Naive B cell (primary cell): ENCODE results near the gene GNB1L. TPM values are rescaled to one million over a fixed set of nuclear protein-coding genes. Genes with fewer than 3 reads are reported as not detected.
A peak's percentile ranks its signal among the peaks of the same experiment; 100 is the strongest.

Experiments
- ATAC-seq, 2 donors: fragments of 150-1000 bp; cut with Tn5 transposase; 2 replicates each; pipeline ENCODE4 v1.10.0; 2021; ENCODE audit warnings: low read depth in 2 of 2, mild to moderate bottlenecking in 2 of 2, moderate library complexity in 2 of 2
- DNase-seq: peaks from one replicate; pipeline ENCODE4 v3.0.0; 2022
- H3K27ac Mint-ChIP-seq, 6 donors: one replicate each; pipeline ENCODE4 v1.8.0; 2020 to 2022; ENCODE audit warnings: mild to moderate bottlenecking in 6 of 6, mixed read lengths in 6 of 6, moderate library complexity in 5 of 6, inconsistent platforms in 2 of 6
- H3K27me3 Mint-ChIP-seq, 3 donors: one replicate each; pipeline ENCODE4 v1.8.0; 2021 to 2022; ENCODE audit warnings: mixed read lengths in 3 of 3, mild to moderate bottlenecking in 1 of 3
- H3K36me3 Mint-ChIP-seq, 2 donors: one replicate each; pipeline ENCODE4 v1.8.0; 2020 to 2022; ENCODE audit warnings: mixed read lengths in 2 of 2, inconsistent platforms in 1 of 2, mild to moderate bottlenecking in 1 of 2
- H3K4me1 Mint-ChIP-seq, 3 donors: one replicate each; pipeline ENCODE4 v1.8.0; 2020 to 2022; ENCODE audit warnings: mixed read lengths in 3 of 3, inconsistent platforms in 1 of 3, mild to moderate bottlenecking in 1 of 3, moderate library complexity in 1 of 3
- H3K4me3 Mint-ChIP-seq, 8 donors: one replicate each; pipeline ENCODE4 v1.8.0; 2020 to 2022; ENCODE audit warnings: mild to moderate bottlenecking in 8 of 8, mixed read lengths in 8 of 8, moderate library complexity in 8 of 8, inconsistent platforms in 2 of 8
- H3K9me3 Mint-ChIP-seq, 7 donors: one replicate each; pipeline ENCODE4 v1.8.0; 2020 to 2022; ENCODE audit warnings: mixed read lengths in 7 of 7, mild to moderate bottlenecking in 5 of 7, inconsistent platforms in 2 of 7, moderate library complexity in 1 of 7
- polyA plus RNA-seq, 6 donors: library from polyadenylated mRNA; unstranded; fragments of 300-500 nt; fragmentation: Illumina TruSeq; gene quantifications; one replicate each; pipeline ENCODE4 v1.2.3, GENCODE V29; 2021; ENCODE audit warnings: low read depth in 6 of 6

GNB1L gene
- polyA plus RNA-seq, 6 donors from 2014 or later = 6.2 to 14.8 (median 12.0) TPM

- peaks cover 12 to 24% (median 19%) of the 10 kb centered on the region in 3 donors for H3K4me1 Mint-ChIP-seq
- H3K27ac Mint-ChIP-seq = peak overlapping the region in 1 of 6 donors; percentile 90
- peaks cover 48 to 85% (median 65%) of the 10 kb centered on the region in 3 donors for H3K27me3 Mint-ChIP-seq
- ATAC-seq (peak; percentile 24 to 35), DNase-seq (no peak)
- peaks cover 0 to 2% (median 0%) of the 10 kb centered on the region in 7 donors for H3K9me3 Mint-ChIP-seq
- H3K36me3 Mint-ChIP-seq = no peaks in the 10 kb centered on the region
- peak overlapping the region in 6 of 8 donors; percentile 65 to 78 (median 70) for H3K4me3 Mint-ChIP-seq
Measured at GRCh38 chr22:19767427-19768341, 87.0 kb downstream of the GNB1L start.

DNA sequence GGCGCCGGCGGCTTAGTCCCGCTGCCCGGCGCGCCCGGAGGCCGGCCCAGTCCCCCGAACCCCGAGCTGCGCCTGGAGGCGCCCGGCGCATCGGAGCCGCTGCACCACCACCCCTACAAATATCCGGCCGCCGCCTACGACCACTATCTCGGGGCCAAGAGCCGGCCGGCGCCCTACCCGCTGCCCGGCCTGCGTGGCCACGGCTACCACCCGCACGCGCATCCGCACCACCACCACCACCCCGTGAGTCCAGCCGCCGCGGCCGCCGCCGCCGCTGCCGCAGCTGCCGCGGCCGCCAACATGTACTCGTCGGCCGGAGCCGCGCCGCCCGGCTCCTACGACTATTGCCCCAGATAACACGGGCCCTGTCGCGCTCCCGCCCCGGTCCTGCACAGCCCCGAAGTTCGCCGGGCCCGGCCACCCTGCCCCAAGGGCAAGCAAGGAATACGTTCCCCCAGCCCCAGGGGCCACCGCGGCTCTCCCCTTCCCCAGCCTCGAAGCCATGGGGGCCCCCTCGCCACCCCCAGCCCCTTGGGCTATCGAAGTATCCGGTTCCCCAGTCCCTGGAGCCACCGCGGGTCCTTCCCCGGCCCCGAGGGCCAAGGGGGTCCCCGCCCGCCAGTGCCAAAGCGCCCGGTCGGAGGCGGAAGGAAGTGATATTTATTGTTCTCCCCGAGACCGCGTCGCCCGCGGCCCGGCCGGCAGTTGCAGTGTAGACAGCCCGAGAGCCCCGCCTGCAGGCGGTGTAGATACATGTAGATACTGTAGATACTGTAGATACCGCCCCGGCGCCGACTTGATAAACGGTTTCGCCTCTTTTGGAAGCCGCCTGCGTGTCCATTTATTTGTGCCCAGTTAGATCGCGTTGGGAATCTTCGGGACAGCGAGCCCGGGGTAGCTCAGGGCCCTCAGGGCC lies 87.9 kb downstream of the GNB1L start:
- peaks cover 0 to 2% (median 0%) of the 10 kb centered on the region in 7 donors for H3K9me3 Mint-ChIP-seq
- DNase-seq = peak; percentile 45
- H3K4me3 Mint-ChIP-seq = peak overlapping the region in 7 of 8 donors; percentile 45 to 78 (median 68)
- peak overlapping the region in 1 of 6 donors; percentile 90 for H3K27ac Mint-ChIP-seq
- peaks cover 10 to 21% (median 16%) of the 10 kb centered on the region in 3 donors for H3K4me1 Mint-ChIP-seq
- H3K36me3 Mint-ChIP-seq = no peaks in the 10 kb centered on the region
- peaks cover 47 to 85% (median 65%) of the 10 kb centered on the region in 3 donors for H3K27me3 Mint-ChIP-seq
- ATAC-seq = peak; percentile 83 to 87

- DNase-seq (no peak), ATAC-seq (no peak)
- H3K36me3 Mint-ChIP-seq = no peaks in the 10 kb centered on the region
- peaks cover 0 to 2% (median 0%) of the 10 kb centered on the region in 7 donors for H3K9me3 Mint-ChIP-seq
- H3K4me3 Mint-ChIP-seq = peak overlapping the region in 1 of 8 donors; percentile 66
- no peak overlapping the region for H3K27ac Mint-ChIP-seq
- H3K4me1 Mint-ChIP-seq = peaks cover 13 to 24% (median 20%) of the 10 kb centered on the region in 3 donors
- peaks cover 45 to 83% (median 65%) of the 10 kb centered on the region in 3 donors for H3K27me3 Mint-ChIP-seq
Measured at GRCh38 chr22:19766240-19766510, 88.5 kb downstream of the GNB1L start.

- ATAC-seq (peak in 1 of 2 donors; percentile 9), DNase-seq (no peak)
- Mint-ChIP-seq H3K4me1 (peaks cover 13 to 24% (median 20%) of the 10 kb centered on the region in 3 donors), H3K27me3 (peaks cover 43 to 78% (median 60%) of the 10 kb centered on the region in 3 donors), H3K36me3 (no peaks in the 10 kb centered on the region), H3K27ac (no peak overlapping the region), H3K4me3 (peak overlapping the region in 7 of 8 donors; percentile 44 to 83 (median 55)), H3K9me3 (peaks cover 0 to 2% (median 0%) of the 10 kb centered on the region in 7 donors)
Measured at GRCh38 chr22:19765477-19766239, 89.0 kb downstream of the GNB1L start.

- DNase-seq (no peak), ATAC-seq (no peak)
- Mint-ChIP-seq H3K27ac (no peak overlapping the region), H3K4me1 (peaks cover 19 to 28% (median 27%) of the 10 kb centered on the region in 3 donors), H3K4me3 (peak overlapping the region in 6 of 8 donors; percentile 29 to 83 (median 56)), H3K36me3 (peaks cover 6 to 8% of the 10 kb centered on the region in 2 donors), H3K9me3 (peaks cover 0 to 5% (median 0%) of the 10 kb centered on the region in 7 donors), H3K27me3 (peaks cover 49 to 77% (median 60%) of the 10 kb centered on the region in 3 donors)
Measured at GRCh38 chr22:19764636-19765476, 89.8 kb downstream of the GNB1L start.

- H3K4me3 Mint-ChIP-seq = peak overlapping the region in 2 of 8 donors; percentile 39 to 50
- H3K4me1 Mint-ChIP-seq = peaks cover 24 to 33% (median 29%) of the 10 kb centered on the region in 3 donors
- DNase-seq (no peak), ATAC-seq (no peak)
- H3K27ac Mint-ChIP-seq = no peak overlapping the region
- peaks cover 49 to 77% (median 60%) of the 10 kb centered on the region in 3 donors for H3K27me3 Mint-ChIP-seq
- H3K9me3 Mint-ChIP-seq = peaks cover 0 to 7% (median 0%) of the 10 kb centered on the region in 7 donors
- peaks cover 8 to 13% of the 10 kb centered on the region in 2 donors for H3K36me3 Mint-ChIP-seq
Measured at GRCh38 chr22:19764299-19764593, 90.4 kb downstream of the GNB1L start.

DNA sequence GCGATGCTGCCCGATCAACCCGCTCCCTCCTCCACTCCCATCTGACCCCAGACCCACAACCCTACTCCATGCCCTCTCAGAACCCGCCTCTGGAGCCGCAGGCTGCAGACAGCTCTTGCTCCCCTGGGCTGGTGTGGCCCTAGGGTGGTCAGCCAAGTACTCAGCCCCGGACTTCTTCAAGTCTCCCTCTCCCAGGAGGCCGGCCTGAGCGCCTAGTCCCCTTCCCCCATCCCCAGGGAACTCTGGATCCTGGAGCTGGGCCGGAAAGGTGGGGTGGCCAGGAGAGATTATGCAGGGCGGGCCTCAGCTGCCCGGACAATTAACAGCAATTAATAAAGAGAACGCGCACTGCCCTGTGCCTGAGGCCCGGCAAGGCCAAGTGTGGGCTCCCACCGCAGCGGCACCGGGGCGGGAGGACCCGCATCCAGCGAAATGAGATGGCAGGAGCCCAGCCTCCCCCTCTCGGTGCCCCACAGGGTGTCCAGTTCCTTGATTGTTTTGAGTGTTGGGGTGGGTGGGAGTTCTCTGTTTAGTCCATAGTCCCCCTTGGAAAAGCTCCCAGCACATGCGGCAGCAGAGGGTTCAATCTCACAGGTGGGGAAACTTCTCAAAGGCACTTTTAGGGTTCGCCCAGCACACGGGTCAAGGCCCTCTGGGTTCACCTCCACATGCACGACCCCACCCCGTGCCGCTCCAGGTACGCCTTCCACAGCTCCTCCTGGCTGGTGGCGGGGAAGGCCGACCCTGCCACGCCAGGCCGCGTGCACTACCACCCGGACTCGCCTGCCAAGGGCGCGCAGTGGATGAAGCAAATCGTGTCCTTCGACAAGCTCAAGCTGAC lies 91.0 kb downstream of the GNB1L start:
- Mint-ChIP-seq H3K4me3 (peak overlapping the region in 1 of 8 donors; percentile 41), H3K36me3 (peaks cover 8 to 13% of the 10 kb centered on the region in 2 donors), H3K4me1 (peaks cover 24 to 34% (median 27%) of the 10 kb centered on the region in 3 donors), H3K9me3 (peaks cover 0 to 7% (median 0%) of the 10 kb centered on the region in 7 donors), H3K27me3 (peaks cover 45 to 75% (median 61%) of the 10 kb centered on the region in 3 donors), H3K27ac (no peak overlapping the region)
- no peak for DNase-seq
- ATAC-seq = no peak

DNA sequence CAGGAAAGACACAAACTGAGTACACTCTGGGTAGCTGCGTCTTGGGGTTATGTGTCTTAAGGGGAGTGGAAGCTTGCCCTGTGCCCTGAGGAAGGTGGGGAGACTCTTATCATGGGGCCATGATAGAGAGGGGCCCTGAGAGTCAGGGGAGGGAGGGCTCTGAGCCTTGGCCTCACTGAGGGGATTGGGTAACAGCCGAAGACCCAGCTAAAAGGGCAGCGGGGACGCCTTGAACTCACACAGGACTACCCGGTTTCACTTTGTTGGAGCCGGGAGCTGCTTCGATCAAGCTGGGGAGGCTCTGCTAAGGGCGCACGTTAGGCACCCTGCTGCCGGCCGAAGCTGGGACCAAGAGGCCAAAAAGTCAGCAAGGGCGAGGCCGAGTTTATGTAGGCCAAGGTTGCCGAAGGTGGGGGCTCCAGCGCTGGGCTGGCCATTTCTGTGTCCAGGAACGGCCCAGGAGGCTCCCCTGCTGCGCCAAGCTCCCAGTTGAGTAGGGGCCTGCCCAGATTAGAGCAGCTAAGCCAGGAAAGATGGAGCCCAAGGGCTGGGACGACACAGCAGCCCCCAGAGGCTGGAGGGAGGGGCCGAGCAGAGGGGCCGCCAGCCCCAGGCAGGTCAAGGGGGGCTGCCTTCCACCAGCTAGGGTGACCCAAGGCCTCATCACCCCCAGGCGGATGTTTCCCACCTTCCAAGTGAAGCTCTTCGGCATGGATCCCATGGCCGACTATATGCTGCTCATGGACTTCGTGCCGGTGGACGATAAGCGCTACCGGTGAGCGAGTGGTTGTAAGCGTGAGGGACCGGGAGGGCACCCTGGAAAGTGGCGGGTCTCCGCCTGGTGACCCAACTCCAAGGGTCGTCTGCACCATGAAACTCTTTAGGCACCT lies 91.9 kb downstream of the GNB1L start:
- Mint-ChIP-seq H3K4me1 (peaks cover 23 to 34% (median 25%) of the 10 kb centered on the region in 3 donors), H3K9me3 (peaks cover 0 to 7% (median 0%) of the 10 kb centered on the region in 7 donors), H3K27ac (no peak overlapping the region), H3K4me3 (peak overlapping the region in 4 of 8 donors; percentile 16 to 41 (median 31)), H3K36me3 (peaks cover 8 to 13% of the 10 kb centered on the region in 2 donors), H3K27me3 (peaks cover 45 to 76% (median 67%) of the 10 kb centered on the region in 3 donors)
- ATAC-seq (no peak), DNase-seq (no peak)

- no peak for ATAC-seq
- H3K27me3 Mint-ChIP-seq = peaks cover 39 to 75% (median 66%) of the 10 kb centered on the region in 3 donors
Measured at GRCh38 chr22:19761725-19762567, 92.7 kb downstream of the GNB1L start.

More at GRCh38 chr22:19761725-19762567, 92.7 kb downstream of the GNB1L start:
- peak overlapping the region; percentile 68 to 85 (median 78) for H3K4me3 Mint-ChIP-seq
- H3K9me3 Mint-ChIP-seq = peaks cover 0 to 7% (median 0%) of the 10 kb centered on the region in 7 donors
- H3K27ac Mint-ChIP-seq = no peak overlapping the region
- H3K4me1 Mint-ChIP-seq = peaks cover 23 to 34% (median 27%) of the 10 kb centered on the region in 3 donors
- H3K36me3 Mint-ChIP-seq = peaks cover 8 to 13% of the 10 kb centered on the region in 2 donors
- no peak for DNase-seq
